ENCODE results near the gene ZNFX1.

The ZNFX1 gene

GRCh38 chr20:49252556-49253350 lies 25.1 kb downstream of the ZNFX1 start:
- H3K4me3 ChIP-seq (replicated peaks; ENCODE audit: insufficient read depth, low read length) = no peak overlapping the region
- no peak for DNase-seq (ENCODE audit: low read depth in 1 of 2, low spot score in 1 of 2)
- H3K27ac ChIP-seq (replicated peaks) = no peak overlapping the region
- no peaks in the 10 kb centered on the region for H3K27me3 ChIP-seq (ENCODE audit: insufficient read depth, poor library complexity, severe bottlenecking)
- no peak for TF ChIP-seq POLR2AphosphoS5 (IDR thresholded peaks at IDR 0.05; ENCODE audit: low read depth)
- TF ChIP-seq GABPA (IDR thresholded peaks at IDR 0.05; ENCODE audit: low read depth) = no peak
- TF ChIP-seq SPI1 (IDR thresholded peaks at IDR 0.05; ENCODE audit: borderline replicate concordance, low read depth) = no peak

- Histone ChIP-seq H3K4me3 (replicated peaks; ENCODE audit: insufficient read depth, low read length) (no peak overlapping the region), H3K27ac (replicated peaks) (no peak overlapping the region), H3K27me3 (ENCODE audit: insufficient read depth, poor library complexity, severe bottlenecking) (no peaks in the 10 kb centered on the region)
- DNase-seq (ENCODE audit: low read depth in 1 of 2, low spot score in 1 of 2) = no peak
- TF ChIP-seq SPI1 (IDR thresholded peaks at IDR 0.05; ENCODE audit: borderline replicate concordance, low read depth) (no peak), POLR2AphosphoS5 (IDR thresholded peaks at IDR 0.05; ENCODE audit: low read depth) (0 out of 2 replicates have a peak, but pooled peaks have one; percentile 32)
Measured at GRCh38 chr20:49248879-49249665, 28.8 kb downstream of the ZNFX1 start.

- H3K27me3 ChIP-seq (ENCODE audit: insufficient read depth, poor library complexity, severe bottlenecking) = no peaks in the 10 kb centered on the region
- DNase-seq (ENCODE audit: low read depth in 1 of 2, low spot score in 1 of 2) = no peak
- no peak overlapping the region for H3K27ac ChIP-seq (replicated peaks)
- H3K4me3 ChIP-seq (replicated peaks; ENCODE audit: insufficient read depth, low read length) = no peak overlapping the region
- no peak for TF ChIP-seq SPI1 (IDR thresholded peaks at IDR 0.05; ENCODE audit: borderline replicate concordance, low read depth)
- no peak for TF ChIP-seq POLR2AphosphoS5 (IDR thresholded peaks at IDR 0.05; ENCODE audit: low read depth)
- TF ChIP-seq REST (IDR thresholded peaks at IDR 0.05; ENCODE audit: insufficient replicate concordance, low read depth) = no peak
- no peak for TF ChIP-seq CTCF (IDR thresholded peaks at IDR 0.05; ENCODE audit: insufficient read depth, low read length)
- TF ChIP-seq GABPA (IDR thresholded peaks at IDR 0.05; ENCODE audit: low read depth) = no peak
Measured at GRCh38 chr20:49248301-49248700, 29.6 kb downstream of the ZNFX1 start.

GRCh38 chr20:49247792-49248191 lies 30.1 kb downstream of the ZNFX1 start:
- Histone ChIP-seq H3K27me3 (ENCODE audit: insufficient read depth, poor library complexity, severe bottlenecking) (no peaks in the 10 kb centered on the region), H3K27ac (replicated peaks) (no peak overlapping the region), H3K4me3 (replicated peaks; ENCODE audit: insufficient read depth, low read length) (no peak overlapping the region)
- DNase-seq (ENCODE audit: low read depth in 1 of 2, low spot score in 1 of 2) = no peak
- TF ChIP-seq POLR2AphosphoS5 (IDR thresholded peaks at IDR 0.05; ENCODE audit: low read depth) (no peak), GABPA (IDR thresholded peaks at IDR 0.05; ENCODE audit: low read depth) (no peak)

GRCh38 chr20:49247169-49247723 lies 30.6 kb downstream of the ZNFX1 start:
- Histone ChIP-seq H3K4me3 (replicated peaks; ENCODE audit: insufficient read depth, low read length) (no peak overlapping the region), H3K27ac (replicated peaks) (no peak overlapping the region), H3K27me3 (ENCODE audit: insufficient read depth, poor library complexity, severe bottlenecking) (no peaks in the 10 kb centered on the region)
- no peak for DNase-seq (ENCODE audit: low read depth in 1 of 2, low spot score in 1 of 2)
- TF ChIP-seq POLR2AphosphoS5 (IDR thresholded peaks at IDR 0.05; ENCODE audit: low read depth) (no peak), CTCF (IDR thresholded peaks at IDR 0.05; ENCODE audit: insufficient read depth, low read length) (no peak), REST (IDR thresholded peaks at IDR 0.05; ENCODE audit: insufficient replicate concordance, low read depth) (no peak), GABPA (IDR thresholded peaks at IDR 0.05; ENCODE audit: low read depth) (no peak), SPI1 (IDR thresholded peaks at IDR 0.05; ENCODE audit: borderline replicate concordance, low read depth) (no peak)
